Smooth muscle cell (in vitro differentiated cells): Measurements from ENCODE around the gene AHRR. TPM values are rescaled to one million over a fixed set of nuclear protein-coding genes. Genes with fewer than 3 reads are reported as not detected.
"Not testable (repeated sequence)": the region's sequence is repeated elsewhere in the genome, so short reads cannot be mapped to it uniquely, and the experiment has no call there.

Experiments
- DNase-seq: peaks from one replicate; lab custom pipeline; 2025; ENCODE audit not compliant: unreplicated experiment; lab: John Stamatoyannopoulos, UW
- H2AFZ ChIP-seq: fragments of 200-600 bp; sonication (generic); 2 replicates; pipeline ENCODE4 v1.6.0; 2016; ENCODE audit warnings: antibody characterized with exemption, low read depth, mild to moderate bottlenecking
- H3F3A ChIP-seq: fragments of 200-600 bp; sonication (generic); 2 replicates; pipeline ENCODE4 v1.6.0; 2017; ENCODE audit warnings: antibody characterized with exemption, low read depth
- H3K27ac ChIP-seq: fragments of 200-600 bp; sonication (generic); 2 replicates; pipeline ENCODE4 v1.5.1; 2016; ENCODE audit warnings: low read depth, mild to moderate bottlenecking
- H3K27me3 ChIP-seq: fragments of 200-600 bp; sonication (generic); 2 replicates; pipeline ENCODE4 v1.6.1; 2016; ENCODE audit warnings: low read depth, mild to moderate bottlenecking
- H3K36me3 ChIP-seq: fragments of 200-600 bp; sonication (generic); 2 replicates; pipeline ENCODE4 v1.5.1; 2016; ENCODE audit warnings: low read depth
- H3K4me1 ChIP-seq: fragments of 200-600 bp; sonication (generic); 2 replicates; pipeline ENCODE4 v1.5.1; 2016; ENCODE audit warnings: low read depth
- H3K4me2 ChIP-seq: fragments of 200-600 bp; sonication (generic); 2 replicates; pipeline ENCODE4 v1.6.0; 2016; ENCODE audit warnings: mild to moderate bottlenecking
- H3K4me3 ChIP-seq: fragments of 200-600 bp; sonication (generic); 2 replicates; pipeline ENCODE4 v1.5.1; 2016; ENCODE audit warnings: mild to moderate bottlenecking
- H3K79me2 ChIP-seq: fragments of 200-600 bp; sonication (generic); 2 replicates; pipeline ENCODE4 v1.6.0; 2016; ENCODE audit warnings: low read depth, mild to moderate bottlenecking
- H3K9ac ChIP-seq: fragments of 200-600 bp; sonication (generic); 2 replicates; pipeline ENCODE4 v1.6.0; 2016; ENCODE audit warnings: low read depth
- H3K9me3 ChIP-seq: fragments of 200-600 bp; sonication (generic); replicated peaks from 2 replicates; pipeline ENCODE4 v1.5.1; 2016; ENCODE audit warnings: low read depth
- H4K20me1 ChIP-seq: fragments of 200-600 bp; sonication (generic); 2 replicates; pipeline ENCODE4 v1.6.0; 2016; ENCODE audit warnings: low read depth
- WGBS: methylation state at CpG from one replicate; pipeline ENCODE4 v1.1.7; 2016; ENCODE audit warnings: low lambda C conversion rate; 5-methylcytosine and 5-hydroxymethylcytosine counted together
- polyA plus RNA-seq: library from polyadenylated mRNA; unstranded; fragments of >200 nt; fragmentation: Nextera tagmentation; extraction: Ambion mirVana; gene quantifications from 2 replicates; pipeline ENCODE4 v1.2.1, GENCODE V29; 2016
- total RNA-seq: library from RNA; depleted of rRNA; stranded (reverse); fragments of >200 nt; gene quantifications from 2 replicates; pipeline ENCODE4 v1.2.3, GENCODE V29; 2014
- TF ChIP-seq, protein P1 (sequence below): fragments of 200-600 bp; sonication (generic); IDR thresholded peaks from 2 replicates; pipeline ENCODE4 v1.5.1; 2017; ENCODE audit warnings: borderline replicate concordance, mild to moderate bottlenecking, antibody characterized with exemption; ENCODE audit not compliant: insufficient read depth, poor library complexity, severe bottlenecking

AHRR gene
- total and polyA plus RNA-seq, 2 experiments from 2014 or later: 14.4 to 18.2 TPM

GRCh38 chr5:302966-303365, 18.5 kb upstream of the AHRR start:
- H3K4me1 ChIP-seq: no peaks in the 10 kb centered on the region
- no peaks in the 10 kb centered on the region for H3K9me3 ChIP-seq
- H3K27me3 ChIP-seq: no peaks in the 10 kb centered on the region
- TF ChIP-seq, protein P1, sequence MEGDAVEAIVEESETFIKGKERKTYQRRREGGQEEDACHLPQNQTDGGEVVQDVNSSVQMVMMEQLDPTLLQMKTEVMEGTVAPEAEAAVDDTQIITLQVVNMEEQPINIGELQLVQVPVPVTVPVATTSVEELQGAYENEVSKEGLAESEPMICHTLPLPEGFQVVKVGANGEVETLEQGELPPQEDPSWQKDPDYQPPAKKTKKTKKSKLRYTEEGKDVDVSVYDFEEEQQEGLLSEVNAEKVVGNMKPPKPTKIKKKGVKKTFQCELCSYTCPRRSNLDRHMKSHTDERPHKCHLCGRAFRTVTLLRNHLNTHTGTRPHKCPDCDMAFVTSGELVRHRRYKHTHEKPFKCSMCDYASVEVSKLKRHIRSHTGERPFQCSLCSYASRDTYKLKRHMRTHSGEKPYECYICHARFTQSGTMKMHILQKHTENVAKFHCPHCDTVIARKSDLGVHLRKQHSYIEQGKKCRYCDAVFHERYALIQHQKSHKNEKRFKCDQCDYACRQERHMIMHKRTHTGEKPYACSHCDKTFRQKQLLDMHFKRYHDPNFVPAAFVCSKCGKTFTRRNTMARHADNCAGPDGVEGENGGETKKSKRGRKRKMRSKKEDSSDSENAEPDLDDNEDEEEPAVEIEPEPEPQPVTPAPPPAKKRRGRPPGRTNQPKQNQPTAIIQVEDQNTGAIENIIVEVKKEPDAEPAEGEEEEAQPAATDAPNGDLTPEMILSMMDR: no peak
- no peak overlapping the region for H3K4me2 ChIP-seq
- H2AFZ ChIP-seq: no peak overlapping the region
- no peak for DNase-seq
- H3K4me3 ChIP-seq: no peak overlapping the region
- peaks cover 6% of the 10 kb centered on the region for H3K79me2 ChIP-seq
- peaks cover 88% of the 10 kb centered on the region for H4K20me1 ChIP-seq
- no peak overlapping the region for H3K9ac ChIP-seq
- H3K36me3 ChIP-seq: no peaks in the 10 kb centered on the region
- WGBS: 94% methylated on average over 8 of the region's 8 CpGs
- no peaks in the 10 kb centered on the region for H3F3A ChIP-seq
- H3K27ac ChIP-seq: no peak overlapping the region

GRCh38 chr5:303741-304140, 17.8 kb upstream of the AHRR start:
- not testable (repeated sequence) for H3K4me1 ChIP-seq, H3K27me3 ChIP-seq, H2AFZ ChIP-seq, DNase-seq, H3K4me3 ChIP-seq, H3K9me3 ChIP-seq, H3K27ac ChIP-seq, H3K36me3 ChIP-seq, H3K79me2 ChIP-seq, H3F3A ChIP-seq, H3K9ac ChIP-seq, H3K4me2 ChIP-seq
- WGBS: 86% methylated on average over 8 of the region's 8 CpGs
- peaks cover 91% of the 10 kb centered on the region for H4K20me1 ChIP-seq

DNA sequence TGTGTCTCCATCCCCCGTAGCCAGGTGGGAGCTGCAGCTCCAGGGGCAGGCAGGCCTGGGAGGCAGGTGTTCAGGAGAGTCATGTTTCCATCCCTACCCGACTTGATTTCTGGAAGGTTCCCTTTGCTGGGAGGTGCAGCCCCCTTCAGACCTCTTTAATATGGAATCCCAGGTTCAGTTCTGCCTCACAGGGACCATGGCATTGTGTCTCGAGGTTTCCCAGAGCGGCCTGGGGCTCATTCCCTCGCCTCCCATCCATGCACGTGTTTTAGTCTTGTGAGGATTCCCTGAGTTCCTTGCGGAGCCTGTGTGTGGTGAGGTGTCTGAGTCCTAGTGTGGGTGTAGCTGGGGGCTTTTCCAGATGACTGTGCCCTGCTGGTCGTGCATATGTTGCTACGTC, 16.5 kb upstream of the AHRR start:
- Histone ChIP-seq H3K36me3 (no peaks in the 10 kb centered on the region), H3K4me1 (no peaks in the 10 kb centered on the region), H3K27me3 (no peaks in the 10 kb centered on the region), H3F3A (no peaks in the 10 kb centered on the region), H3K9me3 (no peaks in the 10 kb centered on the region), H4K20me1 (peaks cover 91% of the 10 kb centered on the region), H3K4me3 (no peak overlapping the region), H3K9ac (no peak overlapping the region), H3K79me2 (peaks cover 6% of the 10 kb centered on the region), H2AFZ (no peak overlapping the region), H3K27ac (no peak overlapping the region), H3K4me2 (no peak overlapping the region)
- 90% methylated on average over 9 of the region's 9 CpGs for WGBS
- no peak for DNase-seq
- TF ChIP-seq, protein P1: no peak

- peaks cover 91% of the 10 kb centered on the region for H4K20me1 ChIP-seq
- H2AFZ ChIP-seq: no peak overlapping the region
- H3K36me3 ChIP-seq: no peaks in the 10 kb centered on the region
- H3K9me3 ChIP-seq: no peaks in the 10 kb centered on the region
- WGBS: 98% methylated on average over 14 of the region's 14 CpGs
- no peak overlapping the region for H3K4me3 ChIP-seq
- no peak for DNase-seq
- no peaks in the 10 kb centered on the region for H3K4me1 ChIP-seq
- H3K79me2 ChIP-seq: peaks cover 6% of the 10 kb centered on the region
- no peak overlapping the region for H3K4me2 ChIP-seq
- TF ChIP-seq, protein P1: no peak
- H3F3A ChIP-seq: no peaks in the 10 kb centered on the region
- no peak overlapping the region for H3K9ac ChIP-seq
- no peaks in the 10 kb centered on the region for H3K27me3 ChIP-seq
- no peak overlapping the region for H3K27ac ChIP-seq
Measured at GRCh38 chr5:305459-305858, 16.1 kb upstream of the AHRR start.
